PC-3 (cell line): ENCODE data around the gene PLXNA2. TPM values are rescaled to one million over a fixed set of nuclear protein-coding genes. Genes with fewer than 3 reads are reported as not detected.

Experiments used
- ATAC-seq: fragments of 200-7000 bp; cut with Tn5 transposase; 2 replicates; pipeline ENCODE4 v1.9.1; 2020; ENCODE audit warnings: mild to moderate bottlenecking, moderate library complexity
- BruUV-seq: library from RNA; stranded (reverse); fragments of 400-500 nt; replicated peaks from 2 replicates; lab custom pipeline; 2021; lab: Mats Ljungman, UMichigan
- CTCF ChIA-PET: fragments of 300-600 bp; sonication (Branson Sonifier 250); formaldehyde crosslinking; loops from one replicate; lab custom pipeline; 2022; ENCODE audit warnings: antibody characterized with exemption; lab: Charles Lee
- POLR2A ChIA-PET: fragments of 300-600 bp; sonication (Branson Sonifier 250); formaldehyde crosslinking; loops from one replicate; lab custom pipeline; 2022; ENCODE audit warnings: antibody characterized with exemption; ENCODE audit not compliant: unreplicated experiment; lab: Charles Lee
- DNase-seq: peaks from one replicate; pipeline ENCODE4 v3.0.0-alpha.2; 2015
- H2AFZ ChIP-seq: fragments of 300-600 bp; sonication (generic); 2 replicates; pipeline ENCODE4 v1.6.0; 2016; ENCODE audit warnings: antibody characterized with exemption, low read length
- H3F3A ChIP-seq: fragments of 300-600 bp; sonication (generic); one replicate; pipeline ENCODE4 v1.6.0; 2017; ENCODE audit warnings: antibody characterized with exemption, low read length, control low read depth, mild to moderate bottlenecking; ENCODE audit not compliant: unreplicated experiment
- H3K27ac ChIP-seq: fragments of 300-600 bp; sonication (generic); 2 replicates; pipeline ENCODE4 v1.5.1; 2016; ENCODE audit warnings: mild to moderate bottlenecking, low read length
- H3K27me3 ChIP-seq: fragments of 300-600 bp; sonication (generic); 2 replicates; pipeline ENCODE4 v1.6.1; 2016; ENCODE audit warnings: low read length, mixed read lengths
- H3K36me3 ChIP-seq: fragments of 300-600 bp; sonication (generic); 2 replicates; pipeline ENCODE4 v1.6.1; 2016; ENCODE audit warnings: low read depth, mixed run types, low read length, mixed read lengths
- H3K4me1 ChIP-seq: fragments of 300-600 bp; sonication (generic); 2 replicates; pipeline ENCODE4 v1.5.1; 2016; ENCODE audit warnings: low read length; ENCODE audit not compliant: insufficient read depth
- H3K4me2 ChIP-seq: fragments of 300-600 bp; sonication (generic); 2 replicates; pipeline ENCODE4 v1.6.0; 2016; ENCODE audit warnings: low read length
- H3K4me3 ChIP-seq: fragments of 300-600 bp; sonication (generic); 2 replicates; pipeline ENCODE4 v1.5.1; 2016; ENCODE audit warnings: mild to moderate bottlenecking, low read length, mixed read lengths
- H3K79me2 ChIP-seq: fragments of 300-600 bp; sonication (generic); 2 replicates; pipeline ENCODE4 v1.6.1; 2017; ENCODE audit warnings: low read length, mixed read lengths
- H3K9ac ChIP-seq: fragments of 300-600 bp; sonication (generic); 2 replicates; pipeline ENCODE4 v1.6.0; 2016; ENCODE audit warnings: mild to moderate bottlenecking, low read length
- H3K9me2 ChIP-seq: fragments of 300-600 bp; sonication (generic); replicated peaks from 2 replicates; pipeline ENCODE4 v1.6.1; 2016; ENCODE audit warnings: mixed run types, low read length, mixed read lengths
- H3K9me3 ChIP-seq: fragments of 300-600 bp; sonication (generic); 2 replicates; pipeline ENCODE4 v1.6.1; 2016; ENCODE audit warnings: low read length, mixed read lengths
- H4K20me1 ChIP-seq: fragments of 300-600 bp; sonication (generic); 2 replicates; pipeline ENCODE4 v1.6.1; 2016; ENCODE audit warnings: low read length, mixed read lengths
- CTCF ChIP-seq: fragments of 300-600 bp; sonication (generic); conservative IDR thresholded peaks from 2 replicates; pipeline ENCODE4 v1.5.1; 2017; ENCODE audit warnings: antibody characterized with exemption, low read depth, mild to moderate bottlenecking, low read length
- EZH2 ChIP-seq: fragments of 300-600 bp; sonication (generic); IDR thresholded peaks from one replicate; pipeline ENCODE4 v1.6.1; 2017; ENCODE audit warnings: antibody characterized with exemption, mild to moderate bottlenecking, low read length; ENCODE audit not compliant: unreplicated experiment
- EZH2phosphoT487 ChIP-seq: fragments of 300-600 bp; sonication (generic); IDR thresholded peaks from 2 replicates; pipeline ENCODE4 v1.6.1; 2018; ENCODE audit warnings: mild to moderate bottlenecking, antibody characterized with exemption, low read length, borderline replicate concordance
- intact Hi-C: fragments of 100-400 bp; cut with micrococcal nuclease; formaldehyde crosslinking; loops from 2 replicates; pipeline ENCODE4 v1.9.0; 2023
- total RNA-seq: library from RNA; depleted of rRNA; stranded (reverse); fragments of >200 nt; gene quantifications from 2 replicates; pipeline ENCODE4 v1.2.3, GENCODE V29; 2014

PLXNA2 gene
- total RNA-seq, 1 experiment from 2014 or later, result 16.2 TPM

- intact Hi-C loops, result loop anchor here (1.0 to 2.0 kb wide), 5 partner anchors 19 to 147 kb away; partner anchors contain the start of gene PLXNA2
- TSS peak; percentile 81 for BruUV-seq
- CTCF ChIA-PET, result interaction anchor here (0.5 to 0.9 kb wide), 3 partner anchors 54 to 162 kb away, joined by 3 read pairs; no protein-coding TSS in a partner anchor
Measured at GRCh38 chr1:208183977-208184911, 59.9 kb downstream of the PLXNA2 start.

GRCh38 chr1:208182880-208183645, 61.1 kb downstream of the PLXNA2 start:
- TF ChIP-seq CTCF (no peak), EZH2phosphoT487 (no peak), EZH2 (no peak)
- peaks cover 7% of the 10 kb centered on the region for H3F3A ChIP-seq
- POLR2A ChIA-PET, result interaction anchor here (0.6 kb wide), 1 partner anchor 13 kb away, joined by 3 read pairs; no protein-coding TSS in a partner anchor
- H3K4me1 ChIP-seq, result peaks cover 87% of the 10 kb centered on the region
- no peaks in the 10 kb centered on the region for H3K9me2 ChIP-seq
- H3K27ac ChIP-seq, result peak overlapping the region; percentile 91
- H3K27me3 ChIP-seq, result no peaks in the 10 kb centered on the region
- H3K9me3 ChIP-seq, result no peaks in the 10 kb centered on the region
- no peaks in the 10 kb centered on the region for H4K20me1 ChIP-seq
- no peak overlapping the region for H2AFZ ChIP-seq
- no peak overlapping the region for H3K4me2 ChIP-seq
- no peaks in the 10 kb centered on the region for H3K36me3 ChIP-seq
- no peak overlapping the region for H3K9ac ChIP-seq
- no peak for DNase-seq
- BruUV-seq, result no TSS peak
- intact Hi-C loops, result no loop called here
- CTCF ChIA-PET, result no interaction called here
- H3K79me2 ChIP-seq, result no peaks in the 10 kb centered on the region
- ATAC-seq, result no peak
- no peak overlapping the region for H3K4me3 ChIP-seq

More at GRCh38 chr1:208183977-208184911, 59.9 kb downstream of the PLXNA2 start:
- H3K9ac ChIP-seq, result peak overlapping the region; percentile 58
- no peaks in the 10 kb centered on the region for H3K36me3 ChIP-seq
- H2AFZ ChIP-seq, result peak overlapping the region; percentile 47
- H3K27ac ChIP-seq, result peak overlapping the region; percentile 91
- peak overlapping the region; percentile 29; the same call in 1 of the 2 replicates for H3K4me3 ChIP-seq
- H3K4me2 ChIP-seq, result peak overlapping the region; percentile 73
- peaks cover 3% of the 10 kb centered on the region for H3F3A ChIP-seq
- ATAC-seq, result peak; percentile 92
- H3K79me2 ChIP-seq, result no peaks in the 10 kb centered on the region
- TF ChIP-seq EZH2phosphoT487, result no peak
- TF ChIP-seq CTCF, result no peak
- no peak for TF ChIP-seq EZH2
- DNase-seq, result peak; percentile 99
- no peaks in the 10 kb centered on the region for H3K9me3 ChIP-seq
- POLR2A ChIA-PET, result interaction anchor here (0.6 to 1.4 kb wide), 3 partner anchors 19 to 162 kb away, joined by 5 to 14 read pairs (median 12); no protein-coding TSS in a partner anchor
- H3K4me1 ChIP-seq, result peaks cover 82% of the 10 kb centered on the region
- no peaks in the 10 kb centered on the region for H4K20me1 ChIP-seq
- no peaks in the 10 kb centered on the region for H3K27me3 ChIP-seq
- no peaks in the 10 kb centered on the region for H3K9me2 ChIP-seq
